HG03095 (cell line): Measurements from ENCODE around the gene FHL2.
"Not testable (repeated sequence)": the region's sequence is repeated elsewhere in the genome, so short reads cannot be mapped to it uniquely, and the experiment has no call there.

ENCODE experiments used
- ATAC-seq: cut with Tn5 transposase; IDR thresholded peaks from one replicate; pipeline ENCODE4 v1.9.1; 2021; ENCODE audit warnings: moderate library complexity; ENCODE audit not compliant: unreplicated experiment

The FHL2 gene

GRCh38 chr2:105358593-105358992, 40.3 kb downstream of the FHL2 start:
- no peak for ATAC-seq

GRCh38 chr2:105357122-105357521, 41.7 kb downstream of the FHL2 start:
- no peak for ATAC-seq

GRCh38 chr2:105344704-105345345, 54.0 kb downstream of the FHL2 start:
- no peak for ATAC-seq

- no peak for ATAC-seq
Measured at GRCh38 chr2:105339414-105339813, 59.4 kb downstream of the FHL2 start.

DNA sequence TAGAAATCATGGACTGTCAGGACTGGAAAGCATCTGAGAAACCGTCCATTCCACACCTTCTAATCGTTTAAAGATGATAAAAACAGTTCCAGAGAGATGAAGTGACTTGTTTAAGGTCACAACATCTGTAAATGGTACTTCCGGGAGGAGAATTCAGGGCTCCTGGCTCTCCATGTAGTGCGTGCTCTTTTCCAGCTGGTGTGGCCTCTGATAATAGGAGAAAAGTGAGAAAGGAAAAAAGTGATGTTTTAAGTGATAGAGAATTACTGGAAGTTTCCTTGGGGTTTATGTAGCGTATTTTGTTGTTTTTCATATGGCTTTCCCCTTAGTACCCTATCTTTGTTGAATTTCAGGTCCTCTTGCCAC, 60.8 kb downstream of the FHL2 start:
- no peak for ATAC-seq

- ATAC-seq, result peak; percentile 90
Measured at GRCh38 chr2:105337122-105338019, 61.5 kb downstream of the FHL2 start, which contains the start of gene C2orf49. C2orf49 (plus strand) TSS chr2:105337540; CDS start chr2:105337588, 48 bp downstream.

DNA sequence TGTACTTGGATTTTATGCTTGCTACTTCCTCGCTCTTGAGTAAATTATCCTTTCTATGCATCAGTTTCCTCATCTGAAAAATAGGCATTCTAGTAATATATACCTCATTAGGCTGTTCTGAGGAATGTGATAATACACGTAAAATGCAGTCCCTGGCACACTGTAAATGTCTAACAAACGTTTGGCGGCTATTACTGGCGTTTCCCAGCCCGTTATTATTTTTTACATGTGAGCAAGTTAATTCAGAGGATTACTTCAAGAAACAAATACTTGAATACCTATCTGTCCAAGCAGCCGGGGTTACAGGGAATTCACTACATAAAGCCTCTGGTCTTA, 62.1 kb downstream of the FHL2 start:
- ATAC-seq, result no peak

DNA sequence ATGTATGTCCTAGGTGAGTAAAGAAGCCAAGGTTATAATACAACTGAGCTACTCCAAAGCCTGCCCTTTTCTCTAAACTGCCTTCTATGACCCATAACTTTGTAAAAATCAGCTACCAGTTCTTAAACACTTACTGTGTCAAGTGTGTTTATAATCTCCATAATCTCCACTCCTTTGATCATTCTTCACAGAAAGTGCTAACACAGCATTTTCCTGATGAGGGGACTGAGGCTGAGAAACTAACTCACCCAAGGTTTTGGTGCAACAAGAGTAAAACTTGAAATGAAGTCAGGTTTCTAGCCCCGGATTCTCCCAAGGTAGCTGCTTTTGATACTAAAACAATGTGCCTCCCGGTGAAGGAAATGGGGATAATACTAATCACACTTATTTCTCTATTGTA, 63.4 kb downstream of the FHL2 start:
- no peak for ATAC-seq

- no peak for ATAC-seq
Measured at GRCh38 chr2:105334211-105334610, 64.6 kb downstream of the FHL2 start.

DNA sequence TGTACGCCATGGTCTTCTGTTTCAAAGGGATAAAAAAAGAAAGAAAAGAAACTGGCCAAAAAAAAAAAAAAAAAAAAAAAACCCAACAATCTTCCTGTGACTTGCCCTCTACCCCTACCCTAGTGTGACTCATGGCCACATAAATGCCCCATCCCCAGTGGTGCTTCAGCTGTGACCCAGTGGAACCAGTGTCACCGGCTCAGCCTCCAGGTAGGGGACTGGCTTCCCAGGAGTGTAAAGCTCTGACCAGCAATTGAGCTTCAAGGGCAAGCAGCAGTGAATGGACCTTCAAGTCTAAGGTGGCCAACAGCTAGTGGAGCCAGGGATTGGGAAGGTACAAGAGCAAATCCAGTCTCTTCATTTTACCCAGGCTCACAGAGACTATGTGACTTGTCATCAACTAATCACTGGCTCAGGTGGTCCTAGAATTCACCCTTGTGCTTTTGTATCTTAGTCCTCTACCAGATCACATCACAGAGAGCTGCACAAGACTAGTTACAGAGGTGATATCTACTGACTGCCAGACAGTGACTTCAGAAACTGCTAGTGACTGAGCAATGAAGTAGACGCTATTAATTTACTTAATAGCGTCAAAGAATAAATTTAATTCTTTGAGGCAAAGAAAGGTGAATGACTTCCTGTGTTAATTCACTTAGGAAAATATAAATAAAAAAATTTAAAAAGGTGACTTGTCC, 68.0 kb downstream of the FHL2 start:
- no peak for ATAC-seq

- ATAC-seq, result peak; percentile 76
Measured at GRCh38 chr2:105329561-105330495, 69.0 kb downstream of the FHL2 start, which contains the start of gene TGFBRAP1. TGFBRAP1 (minus strand) TSS chr2:105329735; CDS start chr2:105308301, 21,434 bp downstream.

- ATAC-seq, result no peak
Measured at GRCh38 chr2:105329197-105329554, 69.7 kb downstream of the FHL2 start.

GRCh38 chr2:105328281-105329196, 70.3 kb downstream of the FHL2 start:
- no peak for ATAC-seq

DNA sequence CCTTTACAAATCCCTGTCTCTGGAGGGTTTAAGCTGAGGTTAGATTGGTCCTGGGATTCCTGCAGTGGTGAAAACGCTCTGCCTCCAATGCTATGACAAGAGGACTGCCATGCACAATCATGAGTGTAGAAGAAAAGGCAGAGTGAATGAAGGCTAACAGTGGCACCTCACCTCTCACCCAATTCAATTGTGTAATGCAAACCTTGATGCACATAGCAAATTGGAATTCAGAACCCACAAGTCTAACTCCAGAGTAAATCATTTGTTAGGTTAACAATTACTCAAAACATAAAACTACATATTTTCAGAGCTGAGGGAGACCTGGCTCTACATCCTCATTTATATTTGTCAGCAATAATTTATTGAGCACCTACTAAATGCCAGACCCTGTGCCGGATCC, 71.2 kb downstream of the FHL2 start:
- ATAC-seq, result no peak

DNA sequence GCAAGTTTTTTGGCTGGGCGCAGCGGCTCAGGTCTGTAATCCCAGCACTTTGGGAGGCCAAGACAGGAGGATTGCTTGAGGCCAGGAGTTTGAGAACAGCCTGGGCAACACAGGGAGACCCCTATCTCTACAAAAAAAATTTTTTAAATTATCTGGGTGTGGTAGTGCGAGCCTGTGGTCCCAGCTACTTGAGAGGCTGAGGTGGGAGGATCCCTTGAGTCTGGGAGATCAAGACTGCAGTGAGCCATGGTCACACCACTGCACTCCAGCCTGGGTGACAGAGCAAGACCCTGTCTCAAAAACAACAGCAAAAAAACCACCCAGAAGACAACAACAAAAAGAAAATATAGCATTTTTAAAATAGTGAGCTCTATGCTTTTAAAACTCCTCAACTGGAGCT, 71.6 kb downstream of the FHL2 start:
- not testable (repeated sequence) for ATAC-seq

GRCh38 chr2:105325389-105325963, 73.4 kb downstream of the FHL2 start:
- ATAC-seq, result no peak

- no peak for ATAC-seq
Measured at GRCh38 chr2:105324732-105325131, 74.1 kb downstream of the FHL2 start.

- ATAC-seq, result no peak
Measured at GRCh38 chr2:105324101-105324500, 74.8 kb downstream of the FHL2 start.

GRCh38 chr2:105323111-105323510, 75.7 kb downstream of the FHL2 start:
- no peak for ATAC-seq
